HG03103 (cell line): ENCODE measurements around the gene LRRIQ1.

ENCODE experiments used
- ATAC-seq: cut with Tn5 transposase; IDR thresholded peaks from one replicate; pipeline ENCODE4 v1.9.1; 2021; ENCODE audit warnings: low read depth; ENCODE audit not compliant: unreplicated experiment

Gene LRRIQ1

DNA sequence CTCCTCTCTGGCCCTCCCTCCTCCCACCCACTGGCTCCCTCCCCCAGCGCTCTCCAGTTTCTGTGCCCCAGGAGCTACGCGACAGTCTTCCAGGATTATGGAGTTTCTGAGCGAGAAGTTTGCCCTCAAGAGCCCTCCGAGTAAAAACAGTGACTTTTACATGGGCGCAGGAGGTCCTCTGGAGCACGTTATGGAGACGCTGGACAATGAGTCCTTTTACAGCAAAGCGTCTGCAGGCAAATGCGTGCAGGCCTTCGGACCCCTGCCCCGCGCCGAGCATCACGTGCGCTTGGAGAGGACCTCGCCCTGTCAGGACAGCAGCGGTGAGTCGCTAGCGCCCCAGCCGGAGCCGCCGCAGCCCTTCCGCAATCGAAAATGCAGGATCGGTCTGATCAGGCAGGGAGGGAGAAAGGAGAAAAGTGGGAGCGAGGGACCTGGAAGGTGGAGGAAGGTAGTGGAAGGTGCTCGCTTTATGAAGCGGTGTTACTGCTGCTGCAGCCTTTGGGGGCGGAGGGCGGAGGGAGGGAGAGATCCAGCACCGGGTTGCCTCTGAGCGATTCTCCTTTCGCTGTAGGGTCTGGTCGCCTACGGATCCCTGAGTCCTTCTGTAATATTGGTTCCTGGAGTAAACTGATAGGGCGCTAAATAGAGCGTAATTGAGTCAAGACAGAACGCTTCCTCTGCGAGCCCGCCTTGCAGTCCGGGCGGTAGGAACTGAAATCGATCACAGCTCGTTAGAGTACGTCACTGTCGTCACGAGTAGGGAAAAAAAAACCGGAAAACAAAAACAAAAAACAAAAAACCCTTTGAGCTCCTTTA, 244.2 kb downstream of the LRRIQ1 start, which contains the start of gene ALX1:
Gene ALX1 (plus strand): TSS at position 56 of the 819 bp plus-strand sequence. CDS start 42 bp downstream, at position 98.
- no peak for ATAC-seq

DNA sequence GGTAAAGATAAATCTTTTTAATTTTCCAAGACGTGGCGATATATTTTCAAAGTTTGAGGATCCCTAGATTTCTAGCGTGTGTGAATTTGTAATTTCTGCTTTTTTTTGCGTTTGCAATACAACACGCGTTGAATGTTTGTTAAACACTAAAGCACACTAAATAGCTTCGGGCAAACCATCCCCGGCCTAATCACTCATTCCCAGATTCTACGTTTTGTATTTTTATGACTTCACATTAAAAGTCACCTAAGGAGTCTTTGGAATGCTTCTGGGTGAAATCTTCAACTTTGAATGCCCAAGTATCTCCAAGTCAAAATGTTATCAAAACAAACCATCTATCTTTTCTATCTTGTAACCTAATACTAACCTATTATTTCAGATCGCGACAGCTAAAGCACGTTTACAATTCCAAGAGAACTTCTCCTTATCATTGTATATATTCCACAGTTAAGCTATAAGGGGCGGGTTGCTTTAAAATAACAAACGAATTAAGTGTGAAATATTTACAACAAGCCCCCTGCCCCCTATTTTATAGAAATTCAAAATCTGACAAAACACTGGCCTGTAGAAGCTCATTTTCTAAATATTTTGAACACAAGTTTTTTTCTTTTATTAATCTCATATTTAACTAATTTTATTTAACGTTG, 245.0 kb downstream of the LRRIQ1 start:
- no peak for ATAC-seq

DNA sequence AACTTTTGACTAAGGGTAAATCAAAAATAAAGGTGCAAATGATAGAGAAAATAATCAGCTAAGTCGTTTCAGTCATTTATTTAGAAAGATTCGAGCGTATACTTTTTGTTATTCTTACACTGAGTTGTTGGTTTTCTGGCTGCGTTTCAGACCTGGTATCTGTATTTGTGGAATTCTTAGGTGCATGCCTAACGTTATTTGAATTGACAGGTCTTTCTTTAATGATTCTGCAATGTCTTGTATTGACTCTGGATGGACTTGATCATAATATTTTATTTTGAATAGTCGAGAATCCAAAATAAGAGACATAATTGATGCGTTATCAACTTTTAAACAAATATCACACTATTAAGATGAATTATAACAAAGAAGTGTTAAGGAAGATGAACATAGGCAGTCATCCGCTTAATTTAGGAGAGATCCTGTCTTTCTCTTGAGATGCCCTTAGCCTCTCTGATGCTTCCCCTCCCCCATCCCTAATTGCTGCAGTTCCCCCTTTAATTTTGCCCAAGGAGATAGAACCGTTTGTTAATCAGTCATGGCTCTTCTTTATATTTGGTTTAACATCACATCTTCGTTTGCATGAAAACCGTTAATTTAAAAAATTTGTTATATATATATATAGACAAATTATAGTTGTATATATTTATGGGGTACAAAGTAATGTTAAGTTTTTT, 245.6 kb downstream of the LRRIQ1 start:
- ATAC-seq: no peak

DNA sequence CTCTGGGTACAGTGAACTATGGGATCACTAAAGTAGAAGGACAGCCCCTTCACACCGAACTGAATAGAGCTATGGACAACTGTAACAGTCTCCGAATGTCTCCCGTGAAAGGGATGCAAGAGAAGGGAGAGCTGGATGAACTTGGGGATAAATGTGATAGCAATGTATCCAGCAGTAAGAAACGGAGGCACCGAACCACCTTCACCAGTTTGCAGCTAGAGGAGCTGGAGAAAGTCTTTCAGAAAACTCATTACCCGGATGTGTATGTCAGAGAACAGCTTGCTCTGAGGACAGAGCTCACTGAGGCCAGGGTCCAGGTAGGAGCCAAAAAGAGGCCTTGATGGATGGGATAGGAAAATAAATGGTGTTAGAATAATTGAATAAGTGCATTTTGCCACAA, 247.4 kb downstream of the LRRIQ1 start:
- no peak for ATAC-seq
